Right lobe of liver (tissue), 4 donors: Measurements from ENCODE around the gene ZNF260.

ENCODE experiments used
- CTCF ChIP-seq, 4 donors: fragments of 200-600 bp in 3 of 4; fragments of 450-650 bp in 1 of 4; IDR thresholded peaks; one replicate each; pipeline versions ENCODE4 v1.5.1 to v1.8.0; 2016 to 2022; ENCODE audit warnings: antibody characterized with exemption in 4 of 4, mild to moderate bottlenecking in 2 of 4
- POLR2A ChIP-seq: fragments of 450-650 bp; IDR thresholded peaks from one replicate; pipeline ENCODE4 v1.6.1; 2017; ENCODE audit warnings: antibody characterized with exemption, mild to moderate bottlenecking
- donor health status: DM: no; HTN: no; CAD: no.
- donor health status: DM: no; HTN: no; CAD: no.
- donor health status: DM: no; HTN: yes; CAD: no.

DNA sequence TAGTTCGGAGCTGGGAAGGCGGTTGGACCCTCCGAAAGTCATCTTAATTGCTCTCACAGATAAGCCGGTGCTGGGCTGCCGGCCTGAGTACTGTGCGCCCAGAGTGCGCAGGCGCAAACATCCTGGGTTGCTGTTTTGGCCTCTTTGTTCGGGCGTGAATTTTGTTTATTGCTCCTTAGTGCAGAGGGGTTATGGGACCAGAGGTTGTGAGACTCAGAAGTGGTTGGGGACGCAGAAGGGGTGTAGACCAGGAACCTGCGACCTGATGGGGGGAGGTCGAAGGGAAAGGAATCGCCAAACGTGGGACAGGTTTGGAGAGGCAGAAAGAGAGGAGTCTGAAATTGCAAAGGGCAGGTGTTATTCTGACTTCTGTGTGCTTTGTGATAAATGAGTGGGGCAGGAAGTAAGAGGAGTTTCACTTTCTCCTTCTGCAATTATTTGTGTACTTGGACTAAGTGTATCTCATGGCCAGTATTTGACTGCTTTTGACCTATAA lies 38.1 kb downstream of the ZNF260 start:
- no peak for TF ChIP-seq CTCF (IDR thresholded peaks at IDR 0.05)
- TF ChIP-seq POLR2A = no peak
